GM21717 (cell line): ENCODE data around the gene DCDC2C.

ENCODE experiments used
- ATAC-seq: cut with Tn5 transposase; IDR thresholded peaks from one replicate; pipeline ENCODE4 v1.9.1; 2021; ENCODE audit warnings: mild to moderate bottlenecking, moderate library complexity; ENCODE audit not compliant: unreplicated experiment

DCDC2C gene

GRCh38 chr2:3708576-3708975 lies 5.2 kb downstream of the DCDC2C start:
- ATAC-seq = no peak

- no peak for ATAC-seq
These were observed 5.8 kb downstream of the DCDC2C start for GRCh38 chr2:3709225-3709624.

GRCh38 chr2:3712424-3712823 lies 9.0 kb downstream of the DCDC2C start:
- no peak for ATAC-seq

GRCh38 chr2:3712831-3713503 lies 9.6 kb downstream of the DCDC2C start:
- ATAC-seq = no peak

- no peak for ATAC-seq
These were observed 15.3 kb downstream of the DCDC2C start for GRCh38 chr2:3718679-3719078.

GRCh38 chr2:3725002-3725401 lies 21.6 kb downstream of the DCDC2C start:
- ATAC-seq = no peak

- no peak for ATAC-seq
These were observed 22.3 kb downstream of the DCDC2C start for GRCh38 chr2:3725458-3726250.

- no peak for ATAC-seq
These were observed 23.1 kb downstream of the DCDC2C start for GRCh38 chr2:3726511-3726910.

GRCh38 chr2:3727397-3728045 lies 24.1 kb downstream of the DCDC2C start:
- no peak for ATAC-seq

- ATAC-seq = no peak
These were observed 25.0 kb downstream of the DCDC2C start for GRCh38 chr2:3728104-3729054.

GRCh38 chr2:3729055-3729448 lies 25.7 kb downstream of the DCDC2C start:
- ATAC-seq = no peak

GRCh38 chr2:3729786-3730185 lies 26.4 kb downstream of the DCDC2C start:
- ATAC-seq = no peak

- no peak for ATAC-seq
These were observed 27.3 kb downstream of the DCDC2C start for GRCh38 chr2:3730646-3731045.

GRCh38 chr2:3731829-3732228 lies 28.5 kb downstream of the DCDC2C start:
- no peak for ATAC-seq

GRCh38 chr2:3736112-3736511 lies 32.7 kb downstream of the DCDC2C start:
- no peak for ATAC-seq

GRCh38 chr2:3737128-3737527 lies 33.8 kb downstream of the DCDC2C start:
- ATAC-seq = no peak

- no peak for ATAC-seq
These were observed 35.1 kb downstream of the DCDC2C start for GRCh38 chr2:3738454-3738853.

GRCh38 chr2:3739313-3739712 lies 35.9 kb downstream of the DCDC2C start:
- no peak for ATAC-seq

- ATAC-seq = no peak
These were observed 38.0 kb downstream of the DCDC2C start for GRCh38 chr2:3741396-3741795.

- no peak for ATAC-seq
These were observed 38.7 kb downstream of the DCDC2C start for GRCh38 chr2:3741867-3742602.
